Nephron progenitor cell (in vitro differentiated cells): ENCODE results near the gene ERMAP.

ENCODE experiments used
- DNase-seq: peaks from one replicate; pipeline ENCODE4 v3.0.0; 2021
- H3K27ac Mint-ChIP-seq: 2 replicates; pipeline ENCODE4 v1.8.0; 2021; ENCODE audit warnings: mild to moderate bottlenecking, moderate library complexity, mixed read lengths
- H3K27me3 Mint-ChIP-seq: 2 replicates; pipeline ENCODE4 v1.8.0; 2021; ENCODE audit warnings: mild to moderate bottlenecking, low read depth, mixed read lengths; ENCODE audit not compliant: poor library complexity
- H3K36me3 Mint-ChIP-seq: 2 replicates; pipeline ENCODE4 v1.8.0; 2021; ENCODE audit warnings: low read depth, mixed read lengths
- H3K4me1 Mint-ChIP-seq: 2 replicates; pipeline ENCODE4 v1.8.0; 2021; ENCODE audit warnings: mixed read lengths
- H3K4me3 Mint-ChIP-seq: 2 replicates; pipeline ENCODE4 v1.8.0; 2021; ENCODE audit warnings: mild to moderate bottlenecking, moderate library complexity, mixed read lengths
- H3K9me3 Mint-ChIP-seq: 2 replicates; pipeline ENCODE4 v1.8.0; 2021; ENCODE audit warnings: mild to moderate bottlenecking, moderate library complexity, mixed read lengths
- TF ChIP-seq, protein P1 (sequence below): fragments of 200-600 bp; sonication (generic); IDR thresholded peaks from 2 replicates; pipeline ENCODE4 v1.5.0; 2021; ENCODE audit warnings: antibody characterized with exemption

Gene ERMAP

DNA sequence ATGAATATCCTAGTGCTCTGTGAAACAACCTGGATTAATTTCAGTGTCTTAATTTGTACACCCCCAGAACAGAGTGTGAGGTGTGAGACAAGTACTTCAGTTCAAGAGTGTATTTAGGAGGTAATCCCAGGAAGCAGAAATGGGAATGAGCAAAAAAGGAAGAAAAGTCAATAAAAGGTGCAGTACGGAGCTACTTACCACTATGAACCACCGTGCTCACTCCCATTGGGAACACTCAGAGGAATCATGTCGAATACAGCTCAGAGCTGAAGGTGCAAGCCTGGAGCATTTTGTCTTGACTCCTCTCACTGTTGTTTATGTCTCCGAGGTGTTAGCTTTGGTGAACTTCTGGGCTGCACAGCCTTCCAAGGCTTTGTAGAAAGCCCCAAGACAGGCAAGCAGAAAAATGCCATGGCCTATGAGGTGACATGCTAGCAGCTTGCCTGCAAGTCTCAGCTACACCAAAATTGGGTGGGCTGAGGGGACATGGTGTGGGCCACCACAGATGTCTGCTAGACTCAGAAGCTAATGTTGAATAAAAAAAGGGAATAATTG, 7.6 kb downstream of the ERMAP start:
- TF ChIP-seq, protein P1, sequence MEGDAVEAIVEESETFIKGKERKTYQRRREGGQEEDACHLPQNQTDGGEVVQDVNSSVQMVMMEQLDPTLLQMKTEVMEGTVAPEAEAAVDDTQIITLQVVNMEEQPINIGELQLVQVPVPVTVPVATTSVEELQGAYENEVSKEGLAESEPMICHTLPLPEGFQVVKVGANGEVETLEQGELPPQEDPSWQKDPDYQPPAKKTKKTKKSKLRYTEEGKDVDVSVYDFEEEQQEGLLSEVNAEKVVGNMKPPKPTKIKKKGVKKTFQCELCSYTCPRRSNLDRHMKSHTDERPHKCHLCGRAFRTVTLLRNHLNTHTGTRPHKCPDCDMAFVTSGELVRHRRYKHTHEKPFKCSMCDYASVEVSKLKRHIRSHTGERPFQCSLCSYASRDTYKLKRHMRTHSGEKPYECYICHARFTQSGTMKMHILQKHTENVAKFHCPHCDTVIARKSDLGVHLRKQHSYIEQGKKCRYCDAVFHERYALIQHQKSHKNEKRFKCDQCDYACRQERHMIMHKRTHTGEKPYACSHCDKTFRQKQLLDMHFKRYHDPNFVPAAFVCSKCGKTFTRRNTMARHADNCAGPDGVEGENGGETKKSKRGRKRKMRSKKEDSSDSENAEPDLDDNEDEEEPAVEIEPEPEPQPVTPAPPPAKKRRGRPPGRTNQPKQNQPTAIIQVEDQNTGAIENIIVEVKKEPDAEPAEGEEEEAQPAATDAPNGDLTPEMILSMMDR, result no peak
- H3K27ac Mint-ChIP-seq, result no peak overlapping the region
- H3K4me1 Mint-ChIP-seq, result peaks cover 20% of the 10 kb centered on the region

DNA sequence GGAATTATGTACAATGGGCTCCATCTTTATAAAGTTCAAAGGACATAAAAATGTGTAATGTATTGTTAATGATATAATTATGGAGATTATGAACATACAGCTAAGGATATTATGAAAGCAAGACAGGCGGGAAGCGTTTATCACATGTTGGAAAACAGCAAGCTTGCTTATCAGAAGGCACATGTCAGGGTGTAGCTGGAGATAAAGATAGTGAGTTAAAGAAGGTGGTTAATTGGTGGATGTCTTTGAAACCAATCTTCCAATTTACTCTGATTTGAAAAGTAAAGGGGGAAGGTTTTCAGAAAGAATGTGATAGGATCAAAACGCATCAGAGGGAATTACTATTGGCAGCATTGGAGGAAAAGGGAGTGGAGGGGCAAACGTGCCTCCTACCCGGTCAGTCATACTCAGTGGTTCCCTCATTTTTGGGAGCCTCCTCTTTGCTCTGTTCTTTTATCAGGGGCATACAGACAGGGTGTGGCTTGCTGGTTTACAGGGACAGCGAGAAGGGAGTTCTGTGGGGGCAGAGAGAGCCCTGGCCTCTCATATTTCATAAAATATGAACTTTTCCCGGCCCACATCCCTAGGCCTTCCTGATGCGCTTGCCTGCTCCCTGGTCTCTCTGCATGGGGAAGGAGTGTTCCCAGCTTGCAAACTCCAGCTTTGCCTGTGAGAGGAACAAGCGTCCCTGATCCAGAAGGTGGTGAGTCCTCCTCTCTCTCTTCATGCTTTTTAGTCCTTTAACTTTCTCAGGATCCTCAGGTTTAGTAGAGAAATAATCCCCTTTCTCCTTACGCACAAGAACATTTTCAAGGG, 8.3 kb downstream of the ERMAP start:
- Mint-ChIP-seq H3K9me3 (no peaks in the 10 kb centered on the region), H3K27me3 (no peaks in the 10 kb centered on the region), H3K4me1 (peaks cover 20% of the 10 kb centered on the region), H3K27ac (no peak overlapping the region), H3K4me3 (no peak overlapping the region), H3K36me3 (no peaks in the 10 kb centered on the region)
- TF ChIP-seq, protein P1, result no peak
- DNase-seq, result no peak

More for the DNA sequence above, 7.6 kb downstream of the ERMAP start:
- no peak for DNase-seq
- no peaks in the 10 kb centered on the region for H3K36me3 Mint-ChIP-seq
- no peaks in the 10 kb centered on the region for H3K9me3 Mint-ChIP-seq
- H3K27me3 Mint-ChIP-seq, result no peaks in the 10 kb centered on the region
- no peak overlapping the region for H3K4me3 Mint-ChIP-seq

DNA sequence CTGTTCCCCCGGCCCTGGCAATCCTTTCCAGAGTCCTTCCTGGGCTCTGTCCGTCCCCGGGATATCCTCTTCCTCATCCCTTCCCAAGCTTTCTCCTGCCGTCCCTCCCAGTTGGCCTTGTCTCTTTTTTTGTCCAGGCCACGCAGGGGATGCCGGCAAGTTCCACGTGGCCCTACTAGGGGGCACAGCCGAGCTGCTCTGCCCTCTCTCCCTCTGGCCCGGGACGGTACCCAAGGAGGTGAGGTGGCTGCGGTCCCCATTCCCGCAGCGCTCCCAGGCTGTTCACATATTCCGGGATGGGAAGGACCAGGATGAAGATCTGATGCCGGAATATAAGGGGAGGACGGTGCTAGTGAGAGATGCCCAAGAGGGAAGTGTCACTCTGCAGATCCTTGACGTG, 13.7 kb downstream of the ERMAP start:
- TF ChIP-seq, protein P1, result no peak

DNA sequence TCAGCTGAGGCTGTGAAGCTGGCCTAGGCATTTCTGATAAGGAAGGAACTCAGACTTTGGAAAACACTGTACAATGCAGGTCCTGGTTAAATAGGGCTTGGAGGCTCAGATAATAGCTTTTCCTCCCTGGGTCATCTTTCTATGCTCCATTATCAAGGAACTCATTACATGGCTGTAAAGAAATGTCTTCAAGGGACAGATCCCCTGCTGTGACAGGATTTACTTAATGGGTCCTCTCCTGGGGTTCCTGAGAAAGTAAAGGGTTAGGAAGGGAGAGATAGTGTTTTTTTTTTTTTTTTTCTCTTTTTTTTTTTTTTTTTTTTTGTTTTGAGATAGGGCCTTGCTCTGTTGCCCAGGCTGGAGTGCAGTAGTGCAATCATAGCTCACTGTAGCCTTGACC, 14.4 kb downstream of the ERMAP start:
- H3K4me3 Mint-ChIP-seq, result no peak overlapping the region
- DNase-seq, result no peak
- H3K27me3 Mint-ChIP-seq, result no peaks in the 10 kb centered on the region
- H3K27ac Mint-ChIP-seq, result no peak overlapping the region
- peaks cover 4% of the 10 kb centered on the region for H3K4me1 Mint-ChIP-seq
- TF ChIP-seq, protein P1, result no peak
- H3K9me3 Mint-ChIP-seq, result no peaks in the 10 kb centered on the region
- H3K36me3 Mint-ChIP-seq, result no peaks in the 10 kb centered on the region

More for the DNA sequence above, 13.7 kb downstream of the ERMAP start:
- Mint-ChIP-seq H3K4me3 (no peak overlapping the region), H3K27ac (no peak overlapping the region), H3K36me3 (no peaks in the 10 kb centered on the region), H3K4me1 (peaks cover 2% of the 10 kb centered on the region), H3K9me3 (no peaks in the 10 kb centered on the region), H3K27me3 (no peaks in the 10 kb centered on the region)
- no peak for DNase-seq

DNA sequence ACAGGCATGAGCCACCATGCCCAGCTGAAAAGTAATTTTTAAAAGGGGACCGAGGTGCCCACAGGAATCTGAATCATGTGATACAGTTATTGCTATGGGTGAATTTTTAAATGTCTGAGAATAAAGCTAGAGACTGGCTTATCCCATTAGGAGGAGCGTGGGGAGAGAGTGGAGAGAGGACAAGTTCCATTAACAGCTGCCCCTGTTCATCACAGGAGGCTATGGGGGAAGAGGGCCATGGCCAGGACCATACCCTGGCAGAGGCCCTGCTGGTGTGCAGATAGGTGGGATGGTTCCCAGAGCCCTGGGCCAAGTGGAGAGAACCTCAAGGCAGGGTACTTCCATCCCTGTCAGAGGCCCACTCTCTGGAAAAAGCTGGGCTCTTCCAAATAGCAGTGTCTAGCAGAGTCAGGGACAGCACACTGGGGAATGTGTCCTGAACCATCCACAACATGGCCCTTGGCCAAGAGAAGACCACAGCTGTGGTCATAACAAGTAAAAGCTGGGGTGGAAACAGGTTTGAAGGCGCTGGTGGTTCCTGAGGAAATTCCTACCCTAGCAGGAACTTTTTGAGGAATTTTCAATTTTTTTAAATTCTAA, 15.8 kb downstream of the ERMAP start:
- no peaks in the 10 kb centered on the region for H3K9me3 Mint-ChIP-seq
- no peak overlapping the region for H3K27ac Mint-ChIP-seq
- no peaks in the 10 kb centered on the region for H3K36me3 Mint-ChIP-seq
- H3K4me1 Mint-ChIP-seq, result peaks cover 12% of the 10 kb centered on the region
- no peak for DNase-seq
- TF ChIP-seq, protein P1, result no peak
- no peak overlapping the region for H3K4me3 Mint-ChIP-seq
- H3K27me3 Mint-ChIP-seq, result peaks cover 3% of the 10 kb centered on the region
